B cell (primary cell): ENCODE measurements around the gene CAMTA2. TPM values are rescaled to one million over a fixed set of nuclear protein-coding genes. Genes with fewer than 3 reads are reported as not detected.

Experiments
- ATAC-seq: fragments of 200-7000 bp; cut with Tn5 transposase; one replicate; pipeline ENCODE4 v1.10.0; 2021; ENCODE audit warnings: low read depth, mild to moderate bottlenecking, moderate number of reproducible peaks, moderate library complexity
- CTCF ChIA-PET: fragments of 350-600 bp; sonication (Branson Sonifier 250); formaldehyde crosslinking; loops from one replicate; lab custom pipeline; 2021; ENCODE audit warnings: antibody characterized with exemption, inconsistent platforms; lab: Charles Lee
- POLR2A ChIA-PET: fragments of 350-600 bp; sonication (Branson Sonifier 250); formaldehyde crosslinking; loops from one replicate; lab custom pipeline; 2021; ENCODE audit warnings: antibody characterized with exemption; lab: Charles Lee
- DNase-seq: peaks from one replicate; pipeline ENCODE4 v3.0.0; 2013
- H2AFZ ChIP-seq: 2 replicates; pipeline ENCODE4 v1.6.1; 2012; ENCODE audit warnings: mild to moderate bottlenecking, low read depth, low read length; ENCODE audit not compliant: insufficient read depth, poor library complexity, severe bottlenecking
- H3K27ac ChIP-seq, 2 donors: 1 replicate in 1 of 2; 2 replicates in 1 of 2; pipeline ENCODE4 v1.5.1; 2012 to 2013; ENCODE audit warnings: low read length in 2 of 2, mild to moderate bottlenecking in 2 of 2, moderate library complexity in 1 of 2
- H3K27me3 ChIP-seq, 4 experiments: fragments of 200-600 bp in 1 of 4; sonication (generic) in 1 of 4; replicated peaks in 1 of 4; 1 replicate in 2 of 4; 2 replicates in 2 of 4; pipeline versions ENCODE4 v1.6.1 to v1.7.0; 2013 to 2016; ENCODE audit warnings: low read length in 3 of 4, mild to moderate bottlenecking in 2 of 4, mixed read lengths in 1 of 4, moderate library complexity in 1 of 4; ENCODE audit not compliant: insufficient read depth in 4 of 4, control insufficient read depth in 3 of 4; ENCODE audit errors: control extremely low read depth in 1 of 4
- H3K36me3 ChIP-seq, 2 experiments: replicated peaks in 1 of 2; 1 replicate in 1 of 2; 2 replicates in 1 of 2; pipeline versions ENCODE4 v1.6.1 to v1.7.1; 2013; ENCODE audit warnings: low read length in 1 of 2; ENCODE audit not compliant: insufficient read depth in 2 of 2, control insufficient read depth in 1 of 2; ENCODE audit errors: control extremely low read depth in 1 of 2, extremely low read depth in 1 of 2
- H3K4me1 ChIP-seq, 2 donors: fragments of 200-600 bp in 1 of 2; sonication (generic) in 1 of 2; 1 replicate in 1 of 2; 2 replicates in 1 of 2; pipeline versions ENCODE4 v1.5.1 to v1.6.1; 2013 to 2017; ENCODE audit warnings: low read length in 2 of 2; ENCODE audit not compliant: control insufficient read depth in 2 of 2, insufficient read depth in 2 of 2
- H3K4me2 ChIP-seq: replicated peaks from 2 replicates; pipeline ENCODE3; 2012; ENCODE audit warnings: mild to moderate bottlenecking, low read depth, low read length; ENCODE audit not compliant: poor library complexity, severe bottlenecking
- H3K4me3 ChIP-seq, 5 experiments: fragments of 200-600 bp in 1 of 5; sonication (generic) in 1 of 5; 1 replicate in 3 of 5; 2 replicates in 2 of 5; pipeline versions ENCODE4 v1.5.1 to v1.7.0; 2011 to 2016; ENCODE audit warnings: low read length in 4 of 5, mild to moderate bottlenecking in 4 of 5, low read depth in 2 of 5, control low read depth in 1 of 5, moderate library complexity in 1 of 5; ENCODE audit not compliant: insufficient read depth in 1 of 5; ENCODE audit errors: control extremely low read depth in 1 of 5, extremely low read depth in 1 of 5
- H3K79me2 ChIP-seq: fragments of 200-600 bp; sonication (generic); one replicate; pipeline ENCODE4 v1.6.0; 2016; ENCODE audit warnings: low read length; ENCODE audit not compliant: control insufficient read depth, insufficient read depth
- H3K9ac ChIP-seq: fragments of 200-600 bp; sonication (generic); 2 replicates; pipeline ENCODE4 v1.6.1; 2017; ENCODE audit warnings: mild to moderate bottlenecking, low read length, moderate library complexity
- H3K9me3 ChIP-seq, 3 donors: one replicate each; pipeline versions ENCODE4 v1.6.1 to v1.7.1; 2013; ENCODE audit warnings: low read length in 2 of 3; ENCODE audit not compliant: control insufficient read depth in 2 of 3, insufficient read depth in 1 of 3; ENCODE audit errors: control extremely low read depth in 1 of 3
- H4K20me1 ChIP-seq: 2 replicates; pipeline ENCODE4 v1.6.0; 2012; ENCODE audit warnings: mild to moderate bottlenecking, low read length; ENCODE audit not compliant: insufficient read depth, control insufficient read depth, poor library complexity, severe bottlenecking
- H3K27ac Mint-ChIP-seq: one replicate; pipeline ENCODE4 v1.8.0; 2021; ENCODE audit warnings: mixed read lengths
- H3K27me3 Mint-ChIP-seq: one replicate; pipeline ENCODE4 v1.8.0; 2021; ENCODE audit warnings: mixed read lengths
- H3K4me1 Mint-ChIP-seq: one replicate; pipeline ENCODE4 v1.8.0; 2021; ENCODE audit warnings: mixed read lengths
- H3K4me3 Mint-ChIP-seq: one replicate; pipeline ENCODE4 v1.8.0; 2021; ENCODE audit warnings: mixed read lengths
- H3K9me3 Mint-ChIP-seq: one replicate; pipeline ENCODE4 v1.8.0; 2022; ENCODE audit warnings: mixed read lengths; ENCODE audit not compliant: insufficient read depth
- EZH2 ChIP-seq: IDR thresholded peaks from 2 replicates; pipeline ENCODE4 v1.6.1; 2012; ENCODE audit warnings: borderline replicate concordance, low read depth, mild to moderate bottlenecking, moderate library complexity, low read length; ENCODE audit not compliant: insufficient read depth, poor library complexity, severe bottlenecking
- WGBS: methylation state at CpG from one replicate; pipeline ENCODE4 v1.1.5; 2013; ENCODE audit warnings: missing lambda C conversion rate; ENCODE audit not compliant: insufficient coverage; 5-methylcytosine and 5-hydroxymethylcytosine counted together
- intact Hi-C: fragments of 100-400 bp; cut with micrococcal nuclease; formaldehyde crosslinking; loops from one replicate; pipeline ENCODE4 v1.10.0; 2022
- polyA plus RNA-seq: library from polyadenylated mRNA; depleted of rRNA; stranded (reverse); fragments of >200 nt; gene quantifications from 2 replicates; pipeline ENCODE4 v1.2.3, GENCODE V29; 2012
- total RNA-seq, 2 donors: library from RNA; stranded (reverse); fragments of 120-200 nt in 1 of 2; gene quantifications; 1 replicate in 1 of 2; 2 replicates in 1 of 2; pipeline versions ENCODE4 v1.2.3 to v1.2.4, GENCODE V29; 2013 to 2022
- TF ChIP-seq, protein P1 (sequence below): fragments of 200-600 bp; IDR thresholded peaks from one replicate; pipeline ENCODE4 v1.8.0; 2022; ENCODE audit warnings: antibody characterized with exemption, mild to moderate bottlenecking

CAMTA2 gene
- total and polyA plus RNA-seq, 2 donors (not counting 1 experiment from before 2014, with no cell fraction given): 48.3 to 57.9 TPM

DNA sequence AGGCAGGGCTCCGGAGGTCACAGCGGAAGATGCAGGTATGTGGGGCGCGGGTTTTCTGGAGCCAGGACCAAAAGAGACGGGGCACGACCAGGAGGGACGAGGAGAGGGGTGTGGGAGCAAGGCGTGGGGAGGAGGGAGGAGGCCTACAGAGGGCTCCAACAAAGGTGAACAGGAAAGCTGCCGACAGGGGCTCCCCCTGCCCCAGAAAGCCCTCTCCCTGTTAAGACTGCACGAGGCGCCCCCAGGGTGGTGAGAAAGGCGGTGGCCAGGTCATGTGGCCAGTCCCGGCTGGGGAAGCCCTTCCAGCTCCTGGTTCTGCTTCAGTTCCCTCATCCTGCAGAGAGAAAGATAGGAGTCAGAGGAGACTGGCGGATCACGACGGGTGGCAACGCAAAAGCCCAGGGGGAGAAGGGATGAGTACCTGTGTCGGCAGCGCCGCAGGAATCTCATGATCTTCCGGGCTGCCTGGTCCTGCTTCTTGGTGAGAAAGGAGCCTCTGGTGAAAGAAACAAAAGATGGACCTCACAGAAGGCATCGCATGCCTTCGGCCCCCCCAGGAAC lies 18.9 kb downstream of the CAMTA2 start:
- Histone ChIP-seq H3K79me2 (peaks cover 26% of the 10 kb centered on the region), H3K9ac (peak overlapping the region; percentile 73), H3K4me1 (peaks cover 17 to 22% of the 10 kb centered on the region in 2 donors), H3K36me3 (peaks cover 0 to 17% of the 10 kb centered on the region in 2 experiments), H3K9me3 (no peaks in the 10 kb centered on the region), H2AFZ (peak overlapping the region; percentile 75), H4K20me1 (no peaks in the 10 kb centered on the region), H3K4me2 (peak overlapping the region; percentile 85), H3K27ac (peak overlapping the region; percentile 58 to 68), H3K4me3 (peak overlapping the region; percentile 67 to 92 (median 75)), H3K27me3 (no peaks in the 10 kb centered on the region)
- TF ChIP-seq, protein P1, sequence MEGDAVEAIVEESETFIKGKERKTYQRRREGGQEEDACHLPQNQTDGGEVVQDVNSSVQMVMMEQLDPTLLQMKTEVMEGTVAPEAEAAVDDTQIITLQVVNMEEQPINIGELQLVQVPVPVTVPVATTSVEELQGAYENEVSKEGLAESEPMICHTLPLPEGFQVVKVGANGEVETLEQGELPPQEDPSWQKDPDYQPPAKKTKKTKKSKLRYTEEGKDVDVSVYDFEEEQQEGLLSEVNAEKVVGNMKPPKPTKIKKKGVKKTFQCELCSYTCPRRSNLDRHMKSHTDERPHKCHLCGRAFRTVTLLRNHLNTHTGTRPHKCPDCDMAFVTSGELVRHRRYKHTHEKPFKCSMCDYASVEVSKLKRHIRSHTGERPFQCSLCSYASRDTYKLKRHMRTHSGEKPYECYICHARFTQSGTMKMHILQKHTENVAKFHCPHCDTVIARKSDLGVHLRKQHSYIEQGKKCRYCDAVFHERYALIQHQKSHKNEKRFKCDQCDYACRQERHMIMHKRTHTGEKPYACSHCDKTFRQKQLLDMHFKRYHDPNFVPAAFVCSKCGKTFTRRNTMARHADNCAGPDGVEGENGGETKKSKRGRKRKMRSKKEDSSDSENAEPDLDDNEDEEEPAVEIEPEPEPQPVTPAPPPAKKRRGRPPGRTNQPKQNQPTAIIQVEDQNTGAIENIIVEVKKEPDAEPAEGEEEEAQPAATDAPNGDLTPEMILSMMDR: no peak
- TF ChIP-seq EZH2: no peak
- no peaks in the 10 kb centered on the region for H3K9me3 Mint-ChIP-seq
- DNase-seq (no peak), ATAC-seq (no peak)
- H3K4me1 Mint-ChIP-seq: peaks cover 15% of the 10 kb centered on the region
- CTCF ChIA-PET: interaction anchor here (0.5 to 4.3 kb wide), 6 partner anchors 10 to 67 kb away, joined by 3 to 32 read pairs (median 4); partner anchors contain the start of genes CAMTA2, RNF167, SLC25A11 and SLC52A1
- intact Hi-C loops: loop anchor here (5.0 kb wide), 1 partner anchor 49 kb away; no protein-coding TSS in a partner anchor
- 65% methylated on average over 22 of the region's 23 CpGs for WGBS
- no peak overlapping the region for H3K4me3 Mint-ChIP-seq
- no peak overlapping the region for H3K27ac Mint-ChIP-seq
- POLR2A ChIA-PET: interaction anchor here (1.1 to 4.7 kb wide), 5 partner anchors 20 to 69 kb away, joined by 5 to 81 read pairs (median 13); partner anchors contain the start of genes C17orf107, PFN1, RNF167 and SLC25A11
- H3K27me3 Mint-ChIP-seq: no peaks in the 10 kb centered on the region
